WERI-Rb-1 (cell line): ENCODE data around the gene KANK4.

Experiments
- DNase-seq: peaks from one replicate; pipeline ENCODE4 v3.0.0-alpha.2; 2020
- H3K27ac ChIP-seq: fragments of 250-450 bp; sonication (Bioruptor Pico); 2 replicates; pipeline ENCODE4 v1.5.1; 2020; ENCODE audit warnings: mild to moderate bottlenecking, moderate library complexity
- H3K27me3 ChIP-seq: fragments of 250-450 bp; sonication (Bioruptor Pico); 2 replicates; pipeline ENCODE4 v1.5.1; 2021; ENCODE audit warnings: mild to moderate bottlenecking, low read depth, moderate library complexity; ENCODE audit not compliant: insufficient read depth, severe bottlenecking
- H3K36me3 ChIP-seq: fragments of 250-450 bp; sonication (Bioruptor Pico); 2 replicates; pipeline ENCODE4 v1.5.1; 2020; ENCODE audit warnings: mild to moderate bottlenecking, moderate library complexity
- H3K4me3 ChIP-seq: 2 replicates; pipeline ENCODE4 v1.5.1; 2011; ENCODE audit warnings: low read depth, mild to moderate bottlenecking, control low read depth, low read length
- H3K9me3 ChIP-seq: fragments of 250-450 bp; sonication (Bioruptor Pico); 2 replicates; pipeline ENCODE4 v1.5.1; 2021; ENCODE audit warnings: mild to moderate bottlenecking, moderate library complexity; ENCODE audit not compliant: severe bottlenecking
- TF ChIP-seq, protein P1 (sequence below): IDR thresholded peaks from 2 replicates; pipeline ENCODE4 v1.5.1; 2011; ENCODE audit warnings: low read depth, mild to moderate bottlenecking, control low read depth, inconsistent platforms, low read length

Gene KANK4

DNA sequence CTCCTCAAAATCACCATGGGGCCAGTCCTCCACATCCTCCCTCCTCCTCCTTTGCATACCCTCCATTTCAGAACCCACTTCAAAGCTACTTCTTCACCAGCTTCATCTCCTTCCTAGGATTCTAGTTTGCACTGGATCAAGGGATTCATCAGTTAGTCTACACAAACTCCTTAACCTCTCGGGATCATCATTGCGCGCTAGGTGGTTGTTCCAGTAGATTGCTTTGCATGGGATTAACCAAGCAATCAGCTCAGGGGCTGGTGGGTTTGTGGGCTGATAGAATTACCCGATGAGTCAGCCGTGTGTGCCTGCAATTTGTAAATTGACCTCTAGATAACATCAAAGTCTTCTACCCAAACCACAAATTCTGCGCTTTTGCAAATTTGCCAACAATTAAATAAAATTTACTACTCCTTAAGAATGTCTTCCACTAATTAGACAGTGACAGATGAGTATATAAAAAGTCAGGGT is 7.7 kb downstream of the KANK4 start:
- H3K4me3 ChIP-seq = no peak overlapping the region
- H3K27me3 ChIP-seq = no peaks in the 10 kb centered on the region
- DNase-seq = peak; percentile 88
- no peaks in the 10 kb centered on the region for H3K36me3 ChIP-seq
- TF ChIP-seq, protein P1, sequence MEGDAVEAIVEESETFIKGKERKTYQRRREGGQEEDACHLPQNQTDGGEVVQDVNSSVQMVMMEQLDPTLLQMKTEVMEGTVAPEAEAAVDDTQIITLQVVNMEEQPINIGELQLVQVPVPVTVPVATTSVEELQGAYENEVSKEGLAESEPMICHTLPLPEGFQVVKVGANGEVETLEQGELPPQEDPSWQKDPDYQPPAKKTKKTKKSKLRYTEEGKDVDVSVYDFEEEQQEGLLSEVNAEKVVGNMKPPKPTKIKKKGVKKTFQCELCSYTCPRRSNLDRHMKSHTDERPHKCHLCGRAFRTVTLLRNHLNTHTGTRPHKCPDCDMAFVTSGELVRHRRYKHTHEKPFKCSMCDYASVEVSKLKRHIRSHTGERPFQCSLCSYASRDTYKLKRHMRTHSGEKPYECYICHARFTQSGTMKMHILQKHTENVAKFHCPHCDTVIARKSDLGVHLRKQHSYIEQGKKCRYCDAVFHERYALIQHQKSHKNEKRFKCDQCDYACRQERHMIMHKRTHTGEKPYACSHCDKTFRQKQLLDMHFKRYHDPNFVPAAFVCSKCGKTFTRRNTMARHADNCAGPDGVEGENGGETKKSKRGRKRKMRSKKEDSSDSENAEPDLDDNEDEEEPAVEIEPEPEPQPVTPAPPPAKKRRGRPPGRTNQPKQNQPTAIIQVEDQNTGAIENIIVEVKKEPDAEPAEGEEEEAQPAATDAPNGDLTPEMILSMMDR = no peak
- H3K9me3 ChIP-seq = no peaks in the 10 kb centered on the region
- peak overlapping the region; percentile 20 for H3K27ac ChIP-seq

DNA sequence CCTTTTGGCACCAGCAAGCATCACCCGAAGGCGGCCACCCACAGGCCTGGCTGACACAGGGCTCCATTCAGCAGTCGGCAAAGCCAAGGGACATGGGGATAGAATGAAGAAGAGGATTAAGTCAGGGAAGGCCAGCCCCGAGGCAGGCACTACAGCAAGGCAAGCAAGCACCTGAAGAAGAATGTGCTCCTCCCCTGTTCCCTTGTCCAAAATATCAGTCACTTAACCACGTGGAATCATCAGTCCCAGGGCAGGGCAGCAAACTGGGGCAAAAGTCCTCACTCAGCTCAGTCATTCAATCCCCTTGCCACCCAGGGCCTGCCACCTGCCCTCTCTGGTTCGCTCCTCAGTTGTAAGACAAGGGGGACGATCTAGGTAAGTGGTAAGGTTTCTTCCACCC is 9.3 kb downstream of the KANK4 start:
- Histone ChIP-seq H3K4me3 (no peak overlapping the region), H3K36me3 (no peaks in the 10 kb centered on the region), H3K27ac (no peak overlapping the region), H3K9me3 (no peaks in the 10 kb centered on the region), H3K27me3 (no peaks in the 10 kb centered on the region)
- DNase-seq = no peak
- TF ChIP-seq, protein P1 = no peak

DNA sequence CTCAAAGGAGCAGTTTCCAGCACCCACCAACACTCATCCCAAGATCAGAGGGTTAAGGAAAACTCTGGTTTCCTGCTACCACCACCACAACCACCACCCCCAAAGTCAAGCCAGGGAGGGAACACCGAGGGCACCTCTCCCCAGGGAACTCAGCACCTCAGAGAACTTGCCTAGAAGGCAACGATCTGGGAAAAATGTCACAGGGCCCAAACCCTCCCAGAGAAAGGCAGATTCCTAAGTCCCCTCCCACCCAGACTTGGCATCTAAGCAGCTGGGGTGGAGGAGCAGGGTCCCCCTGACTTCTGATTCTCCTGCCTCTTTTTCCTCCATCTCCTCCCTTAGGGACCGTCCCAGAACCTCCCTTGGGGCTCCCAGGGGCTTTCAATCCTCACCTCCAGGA is 10.6 kb downstream of the KANK4 start:
- Histone ChIP-seq H3K27ac (no peak overlapping the region), H3K9me3 (no peaks in the 10 kb centered on the region), H3K27me3 (no peaks in the 10 kb centered on the region), H3K4me3 (no peak overlapping the region), H3K36me3 (no peaks in the 10 kb centered on the region)
- TF ChIP-seq, protein P1 = no peak
- DNase-seq = no peak

DNA sequence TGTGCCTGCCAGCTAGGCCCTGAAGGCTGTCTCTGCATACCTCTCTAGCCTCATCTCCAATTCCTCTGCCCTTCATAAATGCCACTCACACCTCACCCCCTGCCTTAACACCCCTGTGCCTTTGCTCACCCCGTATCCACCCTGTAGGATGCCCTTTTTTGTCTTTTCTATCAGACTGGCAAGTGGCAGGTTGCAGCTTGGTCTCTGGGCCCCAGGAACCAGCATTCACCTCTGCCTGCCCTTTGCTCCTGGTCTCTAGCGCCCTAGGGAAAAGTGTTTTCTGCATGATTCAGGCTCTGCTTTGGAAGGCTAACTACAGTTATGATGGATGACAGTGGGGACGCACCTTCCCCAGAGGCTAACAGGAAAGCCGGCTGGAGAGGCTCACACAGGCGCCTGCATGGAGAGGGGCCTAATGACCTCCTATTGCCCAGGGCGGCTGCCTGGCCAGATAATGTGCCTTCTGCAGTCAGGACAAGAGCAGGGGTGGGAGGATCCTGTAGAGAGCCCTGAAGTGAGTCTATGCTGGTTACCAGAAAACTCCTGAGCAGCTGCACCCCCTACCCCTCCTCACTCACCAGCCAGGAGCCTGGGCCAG is 11.2 kb downstream of the KANK4 start:
- TF ChIP-seq, protein P1 = no peak
- no peak overlapping the region for H3K27ac ChIP-seq

DNA sequence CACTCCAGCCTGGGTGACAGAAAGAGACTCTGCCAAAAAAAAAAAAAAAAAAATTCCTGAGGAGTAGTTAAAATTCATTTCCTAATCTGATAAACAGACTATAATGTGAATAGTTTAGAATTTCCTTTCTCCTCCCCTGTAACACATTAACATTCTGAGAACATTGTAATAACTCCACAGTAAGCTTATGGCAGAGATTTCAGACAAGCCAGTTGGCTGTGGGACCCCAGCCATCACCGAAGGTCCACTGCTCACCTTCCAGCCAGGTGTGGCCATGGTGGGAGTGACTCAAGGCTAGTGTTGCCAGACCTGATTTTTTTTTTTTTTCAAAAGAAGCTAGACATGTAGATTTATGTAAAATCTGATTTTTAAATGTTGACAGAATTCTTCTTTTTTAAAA is 11.8 kb downstream of the KANK4 start:
- H3K36me3 ChIP-seq = no peaks in the 10 kb centered on the region
- no peak overlapping the region for H3K27ac ChIP-seq
- no peak for DNase-seq
- no peak overlapping the region for H3K4me3 ChIP-seq
- H3K27me3 ChIP-seq = no peaks in the 10 kb centered on the region
- H3K9me3 ChIP-seq = no peaks in the 10 kb centered on the region
- TF ChIP-seq, protein P1 = no peak

More for the DNA sequence above, 11.2 kb downstream of the KANK4 start:
- no peaks in the 10 kb centered on the region for H3K27me3 ChIP-seq
- no peaks in the 10 kb centered on the region for H3K9me3 ChIP-seq
- H3K36me3 ChIP-seq = no peaks in the 10 kb centered on the region
- DNase-seq = no peak
- no peak overlapping the region for H3K4me3 ChIP-seq

DNA sequence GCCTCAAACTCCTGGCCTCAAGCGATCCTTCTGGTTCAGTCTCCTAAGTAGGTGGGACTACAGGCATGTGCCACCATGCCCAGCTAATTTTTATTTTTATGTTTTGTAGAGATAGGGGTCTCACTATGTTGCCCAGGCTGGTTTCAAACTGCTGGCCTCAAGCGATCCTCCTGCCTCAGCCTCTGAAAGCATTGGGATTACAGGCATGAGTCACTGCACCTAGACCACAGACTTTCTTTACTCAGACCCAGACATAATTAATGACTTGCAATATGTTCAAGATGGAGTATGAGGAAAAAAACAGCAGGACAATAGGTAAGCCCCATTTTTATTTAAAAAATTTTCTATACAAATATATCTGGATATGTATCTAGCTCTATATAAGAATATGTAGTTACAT is 13.2 kb downstream of the KANK4 start:
- TF ChIP-seq, protein P1 = no peak
- Histone ChIP-seq H3K9me3 (no peaks in the 10 kb centered on the region), H3K27ac (no peak overlapping the region), H3K4me3 (no peak overlapping the region), H3K36me3 (no peaks in the 10 kb centered on the region), H3K27me3 (no peaks in the 10 kb centered on the region)
- DNase-seq = no peak
